Omental fat pad (tissue), 4 donors: ENCODE measurements around the gene EIPR1. TPM values are rescaled to one million over a fixed set of nuclear protein-coding genes. Genes with fewer than 3 reads are reported as not detected.

Experiments used
- ATAC-seq: fragments of 150-250 bp; one replicate; pipeline ENCODE4 v1.9.1; 2016; ENCODE audit warnings: mild to moderate bottlenecking, moderate library complexity; ENCODE audit not compliant: low FRiP score
- DNase-seq: peaks from one replicate; pipeline ENCODE4 v3.0.0-alpha.2; 2019; ENCODE audit warnings: low spot score
- total RNA-seq, 4 donors: library from RNA; depleted of rRNA; stranded (reverse); fragments of >200 nt; gene quantifications; one replicate each; pipeline ENCODE4 v1.1.0, GENCODE V29; 2016
- TF ChIP-seq, protein P1 (sequence below), 3 donors: fragments of 450-650 bp; IDR thresholded peaks; one replicate each; pipeline ENCODE4 v1.5.1; 2016 to 2017; ENCODE audit warnings: antibody characterized with exemption in 3 of 3, mild to moderate bottlenecking in 3 of 3, moderate library complexity in 2 of 3

Gene EIPR1
- total RNA-seq, 4 donors from 2014 or later, result 18.5 to 29.8 (median 21.5) TPM

DNA sequence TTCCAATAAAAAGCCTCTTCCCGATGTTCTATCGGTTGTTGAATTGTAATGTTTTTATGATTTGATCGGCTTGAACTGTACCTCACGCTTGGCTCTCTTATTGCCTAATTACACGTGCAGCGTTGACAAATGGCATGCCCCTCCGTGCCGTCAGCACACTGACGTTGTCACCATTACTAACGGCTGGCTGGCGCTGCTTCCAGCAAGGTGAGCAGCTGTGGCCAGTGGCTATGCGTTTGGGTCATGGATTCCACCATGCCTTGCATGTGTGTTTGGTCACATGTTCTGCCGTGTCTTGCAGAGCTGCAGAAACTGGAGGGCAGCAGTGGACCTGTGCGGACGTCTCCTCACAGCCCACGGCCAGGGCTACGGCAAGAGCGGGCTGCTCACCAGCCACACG lies 44.0 kb upstream of the EIPR1 start:
- ATAC-seq (no peak), DNase-seq (no peak)
- TF ChIP-seq, protein P1, sequence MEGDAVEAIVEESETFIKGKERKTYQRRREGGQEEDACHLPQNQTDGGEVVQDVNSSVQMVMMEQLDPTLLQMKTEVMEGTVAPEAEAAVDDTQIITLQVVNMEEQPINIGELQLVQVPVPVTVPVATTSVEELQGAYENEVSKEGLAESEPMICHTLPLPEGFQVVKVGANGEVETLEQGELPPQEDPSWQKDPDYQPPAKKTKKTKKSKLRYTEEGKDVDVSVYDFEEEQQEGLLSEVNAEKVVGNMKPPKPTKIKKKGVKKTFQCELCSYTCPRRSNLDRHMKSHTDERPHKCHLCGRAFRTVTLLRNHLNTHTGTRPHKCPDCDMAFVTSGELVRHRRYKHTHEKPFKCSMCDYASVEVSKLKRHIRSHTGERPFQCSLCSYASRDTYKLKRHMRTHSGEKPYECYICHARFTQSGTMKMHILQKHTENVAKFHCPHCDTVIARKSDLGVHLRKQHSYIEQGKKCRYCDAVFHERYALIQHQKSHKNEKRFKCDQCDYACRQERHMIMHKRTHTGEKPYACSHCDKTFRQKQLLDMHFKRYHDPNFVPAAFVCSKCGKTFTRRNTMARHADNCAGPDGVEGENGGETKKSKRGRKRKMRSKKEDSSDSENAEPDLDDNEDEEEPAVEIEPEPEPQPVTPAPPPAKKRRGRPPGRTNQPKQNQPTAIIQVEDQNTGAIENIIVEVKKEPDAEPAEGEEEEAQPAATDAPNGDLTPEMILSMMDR (IDR thresholded peaks at IDR 0.05), result no peak

DNA sequence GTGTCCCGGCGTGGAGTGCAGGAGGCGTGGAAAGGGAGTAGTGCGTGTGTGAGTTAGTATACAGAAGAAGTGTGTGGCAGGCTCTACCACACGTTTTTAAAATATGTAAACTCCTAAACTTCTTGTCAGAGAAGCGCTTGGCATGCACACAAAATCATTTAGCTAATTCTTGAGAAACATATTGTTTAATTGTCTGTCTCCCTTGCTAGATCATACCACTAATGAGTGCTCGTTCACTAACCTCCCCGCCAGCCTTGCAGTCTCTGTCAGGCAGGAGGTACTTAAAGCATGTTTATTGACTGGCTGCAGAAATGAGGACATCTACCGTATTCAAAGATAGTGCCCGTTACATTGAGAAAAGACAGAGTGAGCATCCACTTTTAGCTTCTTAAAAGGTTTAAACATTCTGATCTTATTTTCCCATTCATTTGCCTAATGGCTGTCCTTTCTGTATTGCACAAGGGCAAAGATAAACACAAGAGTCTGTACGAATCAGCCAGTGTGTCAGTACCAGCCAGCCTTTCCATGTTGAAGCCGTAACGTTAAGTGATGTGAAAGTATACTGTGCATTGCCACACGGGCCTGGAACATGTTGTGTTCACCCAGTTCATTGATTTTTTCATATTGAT lies 43.3 kb upstream of the EIPR1 start:
- no peak for DNase-seq
- TF ChIP-seq, protein P1 (IDR thresholded peaks at IDR 0.05), result no peak
- ATAC-seq, result no peak

DNA sequence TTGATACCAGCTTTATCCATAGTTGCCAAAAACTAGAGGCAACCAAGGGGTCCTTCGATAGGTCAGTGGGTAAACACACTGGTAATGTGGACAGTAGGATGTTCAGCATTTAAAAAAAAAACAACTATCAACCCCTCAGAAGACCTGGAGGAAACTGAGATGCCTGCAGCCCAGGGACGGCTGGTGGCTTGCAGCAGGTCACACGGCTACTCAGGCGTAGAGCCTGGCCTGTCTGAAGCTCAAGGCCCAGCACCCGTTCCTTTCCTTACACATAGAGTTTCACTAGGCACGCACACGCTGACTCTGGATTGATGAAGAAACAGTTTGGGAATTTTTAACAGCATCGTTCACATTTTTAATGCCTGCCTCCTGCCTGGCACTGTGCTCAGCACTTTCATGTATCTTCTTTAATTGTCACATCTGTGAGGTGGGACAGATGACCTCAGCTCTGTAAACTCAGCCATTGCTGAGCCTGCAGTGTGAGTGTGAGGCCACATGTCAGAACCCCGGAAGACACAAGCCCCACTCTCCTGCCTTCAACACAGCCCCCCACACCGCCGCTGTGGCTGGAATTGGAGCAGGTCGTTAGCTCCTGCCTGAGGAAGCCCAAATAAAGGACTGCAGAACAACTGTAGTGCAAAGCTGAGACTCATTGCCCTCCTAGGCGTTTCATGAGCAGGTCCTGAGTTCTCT lies 42.6 kb upstream of the EIPR1 start:
- DNase-seq (no peak), ATAC-seq (no peak)
- TF ChIP-seq, protein P1 (IDR thresholded peaks at IDR 0.05), result no peak

DNA sequence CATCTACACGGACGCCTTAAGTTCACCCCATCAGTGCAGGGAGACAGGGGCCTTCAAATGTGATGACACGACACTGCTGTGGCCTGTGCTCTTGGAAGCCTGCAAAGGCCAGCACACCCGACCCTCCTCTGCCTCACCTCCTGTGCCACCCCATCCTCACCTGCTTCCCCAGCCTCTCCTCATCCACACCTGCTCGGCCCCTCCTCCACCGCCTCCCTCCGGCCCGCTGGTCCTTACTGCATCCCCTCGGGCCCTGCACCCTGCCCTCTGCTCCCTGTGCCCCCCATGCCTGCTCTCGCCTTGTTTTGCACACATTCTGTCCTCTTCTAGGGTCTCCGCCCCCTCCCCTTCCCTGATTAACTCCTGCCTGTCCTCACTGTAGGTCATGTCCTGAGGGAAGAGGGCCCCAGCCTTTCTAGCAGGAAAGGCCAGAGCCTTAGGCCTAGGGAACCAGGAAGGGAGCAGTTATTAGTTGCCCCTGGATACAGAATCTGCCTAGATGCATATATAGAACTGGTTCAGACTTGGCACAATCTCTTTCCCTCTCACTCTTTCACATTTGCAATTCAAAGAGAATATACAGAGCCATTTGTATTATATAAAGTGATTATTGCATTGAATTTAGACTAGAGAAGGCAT lies 41.3 kb upstream of the EIPR1 start:
- TF ChIP-seq, protein P1 (IDR thresholded peaks at IDR 0.05), result no peak
- no peak for ATAC-seq

DNA sequence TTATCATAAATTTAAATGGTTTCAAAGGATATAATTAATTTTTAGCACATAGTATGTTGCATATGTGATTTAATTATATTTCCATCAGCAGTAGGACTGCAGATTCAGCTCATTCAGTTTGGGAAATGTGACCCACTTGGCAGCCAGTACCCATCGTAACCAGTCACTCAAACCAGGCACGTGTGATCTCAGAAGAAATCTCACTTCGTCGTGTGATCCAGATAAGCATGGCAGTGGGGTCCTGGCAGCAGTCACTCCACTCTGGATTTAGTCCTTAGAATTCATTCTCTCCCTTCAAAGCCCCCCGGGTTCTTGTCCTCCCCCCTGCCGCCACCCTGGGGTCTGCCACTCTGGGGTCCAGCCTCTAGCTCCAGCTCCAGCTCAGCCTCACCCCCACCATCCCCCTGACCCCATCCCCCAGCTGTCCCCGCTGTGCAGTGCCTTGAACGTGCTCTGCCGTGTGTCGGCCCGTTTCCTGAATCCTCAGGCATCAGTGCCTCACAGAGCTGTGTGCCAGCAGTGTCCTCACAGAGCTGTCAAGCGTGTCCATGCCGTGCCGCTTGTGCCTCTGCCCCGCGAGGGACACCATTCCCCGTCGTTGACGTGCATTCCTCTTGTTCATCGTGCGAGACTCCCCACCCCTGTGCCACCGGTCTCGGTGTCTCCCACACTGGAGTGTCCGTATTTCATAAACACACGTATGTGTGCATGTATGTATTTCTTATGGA lies 36.7 kb upstream of the EIPR1 start:
- ATAC-seq, result no peak
- TF ChIP-seq, protein P1 (IDR thresholded peaks at IDR 0.05), result no peak

More for the DNA sequence above, 41.3 kb upstream of the EIPR1 start:
- DNase-seq, result no peak

DNA sequence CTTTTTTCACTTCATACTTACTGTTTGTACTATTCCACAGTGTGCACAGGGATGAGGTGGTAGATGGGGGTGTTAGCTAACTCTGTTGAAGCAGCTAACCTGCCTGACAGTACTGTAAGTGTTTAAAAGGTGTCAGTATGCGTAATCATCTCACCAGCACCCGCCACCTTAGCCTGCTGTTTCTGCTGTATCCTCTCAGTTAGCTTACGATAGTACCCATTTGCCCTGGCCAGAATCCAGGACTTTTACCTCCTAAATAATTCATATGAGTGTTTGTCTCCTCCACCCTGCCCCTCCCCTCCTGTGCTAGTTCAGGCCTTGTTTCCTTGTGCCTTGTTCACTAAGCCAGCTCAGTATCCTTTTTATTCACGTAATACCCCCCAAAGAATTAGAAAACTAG lies 36.1 kb upstream of the EIPR1 start:
- no peak for ATAC-seq
- no peak for DNase-seq
- TF ChIP-seq, protein P1 (IDR thresholded peaks at IDR 0.05), result no peak

More for the DNA sequence above, 36.7 kb upstream of the EIPR1 start:
- no peak for DNase-seq
